Activated CD8-positive, alpha-beta memory T cell treated with anti-CD3 and anti-CD28 coated beads, Interleukin-2, amount 10 ng/mL, durations not matched to agents 7 days and 5 days (primary cell): Measurements from ENCODE around the gene JPH4. TPM values are rescaled to one million over a fixed set of nuclear protein-coding genes. Genes with fewer than 3 reads are reported as not detected.

Experiments used
- ATAC-seq: fragments of 150-1000 bp; cut with Tn5 transposase; one replicate; pipeline ENCODE4 v1.10.0; 2021; ENCODE audit warnings: moderate library complexity
- CTCF ChIA-PET: fragments of 350-600 bp; sonication (Branson Sonifier 250); formaldehyde crosslinking; loops from one replicate; lab custom pipeline; 2021; ENCODE audit warnings: antibody characterized with exemption; lab: Charles Lee
- DNase-seq: peaks from one replicate; pipeline ENCODE4 v3.0.0-alpha.2; 2020
- H3K27ac Mint-ChIP-seq: one replicate; pipeline ENCODE4 v1.8.0; 2021; ENCODE audit warnings: mild to moderate bottlenecking, mixed read lengths
- H3K27me3 Mint-ChIP-seq: one replicate; pipeline ENCODE4 v1.8.0; 2021; ENCODE audit warnings: mixed read lengths
- H3K36me3 Mint-ChIP-seq: one replicate; pipeline ENCODE4 v1.8.0; 2021; ENCODE audit warnings: mild to moderate bottlenecking, mixed read lengths
- H3K4me1 Mint-ChIP-seq: one replicate; pipeline ENCODE4 v1.8.0; 2021; ENCODE audit warnings: mixed read lengths
- H3K4me3 Mint-ChIP-seq: one replicate; pipeline ENCODE4 v1.8.0; 2021; ENCODE audit warnings: mild to moderate bottlenecking, moderate library complexity, mixed read lengths
- H3K9me3 Mint-ChIP-seq: one replicate; pipeline ENCODE4 v1.8.0; 2022; ENCODE audit warnings: low read depth, mixed read lengths
- total RNA-seq, 2 experiments: library from RNA; stranded (reverse); gene quantifications; one replicate each; pipeline ENCODE4 v1.2.3, GENCODE V29; 2021

The JPH4 gene
- total RNA-seq, 2 experiments from 2014 or later, result 0.77 TPM; not detected in 1

GRCh38 chr14:23563473-23564180, 15.0 kb downstream of the JPH4 start:
- Mint-ChIP-seq H3K36me3 (peaks cover 42% of the 10 kb centered on the region), H3K27me3 (no peaks in the 10 kb centered on the region), H3K9me3 (no peaks in the 10 kb centered on the region), H3K27ac (no peak overlapping the region), H3K4me3 (no peak overlapping the region), H3K4me1 (peaks cover 35% of the 10 kb centered on the region)
- ATAC-seq, result no peak
- DNase-seq, result no peak
- CTCF ChIA-PET, result interaction anchor here (0.6 to 10.0 kb wide), 12 partner anchors 9 to 243 kb away, joined by 3 to 212 read pairs (median 3); no protein-coding TSS in a partner anchor

GRCh38 chr14:23562822-23563472, 15.6 kb downstream of the JPH4 start:
- Mint-ChIP-seq H3K4me1 (peaks cover 35% of the 10 kb centered on the region), H3K9me3 (no peaks in the 10 kb centered on the region), H3K27me3 (no peaks in the 10 kb centered on the region), H3K27ac (peak overlapping the region; percentile 61), H3K4me3 (no peak overlapping the region), H3K36me3 (peaks cover 44% of the 10 kb centered on the region)
- CTCF ChIA-PET, result interaction anchor here (0.6 to 10.0 kb wide), 13 partner anchors 9 to 242 kb away, joined by 3 to 212 read pairs (median 3); partner anchors contain the start of gene ZFHX2
- DNase-seq, result peak; percentile 67
- ATAC-seq, result no peak

GRCh38 chr14:23561873-23562821, 16.4 kb downstream of the JPH4 start:
- DNase-seq, result no peak
- no peak overlapping the region for H3K27ac Mint-ChIP-seq

DNA sequence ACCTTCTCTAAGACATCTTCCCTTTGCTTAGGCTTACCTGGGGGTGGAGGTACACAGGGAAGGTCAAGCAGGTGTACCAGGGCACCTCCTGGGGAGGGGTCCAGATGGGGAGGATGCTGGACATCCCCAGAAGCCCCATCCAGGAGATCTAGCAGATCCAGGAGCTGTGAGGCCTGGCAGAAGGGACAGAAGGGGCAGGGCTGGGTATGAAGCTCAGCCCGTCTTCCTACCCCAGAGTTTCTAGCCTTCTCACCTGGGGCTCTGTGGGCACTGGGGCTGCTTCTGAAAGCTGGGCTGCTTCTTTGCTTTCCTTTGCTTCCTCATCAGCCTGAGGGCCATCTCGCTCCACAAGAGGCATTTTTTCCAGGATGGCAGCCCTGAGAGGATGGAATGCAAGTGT, 17.3 kb downstream of the JPH4 start:
- no peak overlapping the region for H3K27ac Mint-ChIP-seq
- no peak for DNase-seq
- no peaks in the 10 kb centered on the region for H3K9me3 Mint-ChIP-seq
- H3K4me1 Mint-ChIP-seq, result peaks cover 38% of the 10 kb centered on the region
- no peak for ATAC-seq
- CTCF ChIA-PET, result interaction anchor here (1.0 to 10.0 kb wide), 6 partner anchors 9 to 428 kb away, joined by 3 to 212 read pairs (median 15); partner anchors contain the start of genes DHRS4L2 and ZFHX2
- H3K4me3 Mint-ChIP-seq, result no peak overlapping the region
- no peaks in the 10 kb centered on the region for H3K27me3 Mint-ChIP-seq
- H3K36me3 Mint-ChIP-seq, result peaks cover 39% of the 10 kb centered on the region

More at GRCh38 chr14:23561873-23562821, 16.4 kb downstream of the JPH4 start:
- CTCF ChIA-PET, result interaction anchor here (1.0 to 10.0 kb wide), 8 partner anchors 10 to 236 kb away, joined by 3 to 212 read pairs (median 9); partner anchors contain the start of gene ZFHX2
- peaks cover 37% of the 10 kb centered on the region for H3K4me1 Mint-ChIP-seq
- no peak for ATAC-seq
- no peak overlapping the region for H3K4me3 Mint-ChIP-seq
- H3K9me3 Mint-ChIP-seq, result no peaks in the 10 kb centered on the region
- H3K27me3 Mint-ChIP-seq, result no peaks in the 10 kb centered on the region
- peaks cover 44% of the 10 kb centered on the region for H3K36me3 Mint-ChIP-seq

GRCh38 chr14:23559926-23560520, 18.6 kb downstream of the JPH4 start:
- H3K27me3 Mint-ChIP-seq, result no peaks in the 10 kb centered on the region
- no peaks in the 10 kb centered on the region for H3K9me3 Mint-ChIP-seq
- DNase-seq (no peak), ATAC-seq (no peak)
- peaks cover 38% of the 10 kb centered on the region for H3K4me1 Mint-ChIP-seq
- H3K36me3 Mint-ChIP-seq, result peaks cover 31% of the 10 kb centered on the region
- no peak overlapping the region for H3K4me3 Mint-ChIP-seq
- peak overlapping the region; percentile 13 for H3K27ac Mint-ChIP-seq
- CTCF ChIA-PET, result interaction anchor here (0.7 to 10.0 kb wide), 27 partner anchors 8 to 534 kb away, joined by 3 to 212 read pairs (median 4); partner anchors contain the start of genes AP1G2, DHRS4L2, HOMEZ and NGDN

- H3K4me3 Mint-ChIP-seq, result no peak overlapping the region
- peak; percentile 78 for DNase-seq
- H3K27me3 Mint-ChIP-seq, result no peaks in the 10 kb centered on the region
- CTCF ChIA-PET, result interaction anchor here (0.7 to 10.0 kb wide), 28 partner anchors 7 to 534 kb away, joined by 3 to 212 read pairs (median 3); partner anchors contain the start of genes AP1G2, HOMEZ, NGDN and PABPN1
- ATAC-seq, result no peak
- peak overlapping the region; percentile 3 for H3K27ac Mint-ChIP-seq
- peaks cover 41% of the 10 kb centered on the region for H3K4me1 Mint-ChIP-seq
- no peaks in the 10 kb centered on the region for H3K9me3 Mint-ChIP-seq
- peaks cover 26% of the 10 kb centered on the region for H3K36me3 Mint-ChIP-seq
Measured at GRCh38 chr14:23559010-23559925, 19.3 kb downstream of the JPH4 start.

DNA sequence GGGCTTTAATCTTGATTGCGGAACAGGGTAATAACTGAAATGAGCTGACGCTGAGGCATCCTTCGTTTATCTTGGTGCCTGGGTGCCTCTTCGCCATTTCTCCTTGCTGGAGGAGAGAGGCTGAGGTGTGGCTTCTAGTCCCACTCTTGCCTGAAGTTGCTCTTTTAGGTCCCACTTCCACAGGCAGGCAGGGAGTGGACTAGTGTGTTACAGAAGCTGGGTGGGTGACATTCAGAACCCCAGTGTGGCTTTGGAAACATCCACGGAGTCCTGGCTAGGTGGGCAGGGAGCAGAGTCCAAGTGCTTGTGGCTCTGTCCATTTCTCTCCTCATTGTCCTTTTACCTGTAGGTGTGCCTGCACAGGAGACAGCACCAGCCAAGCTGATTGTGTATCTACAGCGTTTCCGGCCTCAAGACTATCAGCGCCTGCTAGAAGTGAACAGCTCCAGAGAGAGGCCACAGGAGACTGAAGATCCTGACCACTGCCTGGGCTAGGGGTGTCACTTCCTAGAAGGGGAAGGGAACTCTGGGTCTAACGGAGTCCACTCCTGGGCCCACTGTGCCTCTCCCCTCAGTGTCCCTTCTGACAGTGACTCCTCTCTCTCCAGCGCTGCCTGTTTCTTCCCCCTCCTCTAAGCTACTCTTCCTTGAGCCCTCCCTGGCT, 20.1 kb downstream of the JPH4 start:
- H3K9me3 Mint-ChIP-seq, result no peaks in the 10 kb centered on the region
- ATAC-seq, result no peak
- H3K4me3 Mint-ChIP-seq, result peak overlapping the region; percentile 90
- no peak for DNase-seq
- peak overlapping the region; percentile 93 for H3K27ac Mint-ChIP-seq
- peaks cover 41% of the 10 kb centered on the region for H3K4me1 Mint-ChIP-seq
- peaks cover 25% of the 10 kb centered on the region for H3K36me3 Mint-ChIP-seq
- H3K27me3 Mint-ChIP-seq, result no peaks in the 10 kb centered on the region
- CTCF ChIA-PET, result interaction anchor here (0.7 to 10.0 kb wide), 15 partner anchors 8 to 237 kb away, joined by 3 to 212 read pairs (median 5); partner anchors contain the start of genes NGDN and PABPN1

GRCh38 chr14:23557946-23558345, 20.6 kb downstream of the JPH4 start:
- Mint-ChIP-seq H3K27ac (peak overlapping the region; percentile 93), H3K4me1 (peaks cover 39% of the 10 kb centered on the region), H3K27me3 (no peaks in the 10 kb centered on the region), H3K36me3 (peaks cover 21% of the 10 kb centered on the region), H3K9me3 (no peaks in the 10 kb centered on the region), H3K4me3 (peak overlapping the region; percentile 90)
- DNase-seq, result no peak
- CTCF ChIA-PET, result interaction anchor here (0.7 to 10.0 kb wide), 12 partner anchors 8 to 237 kb away, joined by 3 to 212 read pairs (median 6); partner anchors contain the start of genes NGDN and PABPN1
- no peak for ATAC-seq

DNA sequence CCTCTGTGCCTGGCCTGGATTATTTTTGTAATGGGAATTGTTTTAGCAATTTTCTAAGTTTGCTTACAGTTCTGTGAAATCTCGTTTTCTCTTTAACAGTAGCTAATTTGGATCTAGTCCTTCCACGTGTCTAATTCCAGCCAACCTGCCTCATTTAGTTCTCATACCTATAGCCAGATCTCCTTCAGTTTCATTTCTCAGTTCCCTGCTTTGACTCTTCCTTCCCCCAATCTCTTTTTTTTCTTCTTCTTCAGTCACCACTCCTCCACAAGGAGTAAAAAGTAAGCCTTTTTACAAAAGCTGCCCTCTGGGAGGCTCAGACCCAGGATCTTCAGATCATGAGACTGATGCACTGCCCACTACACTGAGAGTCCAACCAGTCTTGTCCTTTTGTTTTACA, 21.1 kb downstream of the JPH4 start:
- Mint-ChIP-seq H3K9me3 (no peaks in the 10 kb centered on the region), H3K36me3 (peaks cover 18% of the 10 kb centered on the region), H3K27ac (peak overlapping the region; percentile 93), H3K4me3 (peak overlapping the region; percentile 90), H3K27me3 (no peaks in the 10 kb centered on the region), H3K4me1 (peaks cover 36% of the 10 kb centered on the region)
- DNase-seq (no peak), ATAC-seq (no peak)
- CTCF ChIA-PET, result interaction anchor here (1.2 to 10.0 kb wide), 6 partner anchors 7 to 236 kb away, joined by 3 to 212 read pairs (median 15); partner anchors contain the start of genes NGDN and PABPN1

GRCh38 chr14:23556700-23557440, 21.7 kb downstream of the JPH4 start:
- ATAC-seq (no peak), DNase-seq (no peak)
- Mint-ChIP-seq H3K36me3 (peaks cover 17% of the 10 kb centered on the region), H3K27me3 (no peaks in the 10 kb centered on the region), H3K4me1 (peaks cover 37% of the 10 kb centered on the region), H3K9me3 (no peaks in the 10 kb centered on the region), H3K27ac (peak overlapping the region; percentile 93), H3K4me3 (peak overlapping the region; percentile 90)
- CTCF ChIA-PET, result interaction anchor here (0.8 to 10.0 kb wide), 5 partner anchors 10 to 86 kb away, joined by 3 to 212 read pairs (median 11); partner anchors contain the start of gene NGDN
